Bronchial epithelial cell (primary cell): ENCODE results near the gene NOX5. TPM values are rescaled to one million over a fixed set of nuclear protein-coding genes. Genes with fewer than 3 reads are reported as not detected.

Experiments used
- DNase-seq: peaks from one replicate; pipeline ENCODE4 v3.0.0-alpha.2; 2010; ENCODE audit warnings: low read depth
- FAIRE-seq: peaks from 2 replicates; lab custom pipeline; 2011; peaks lifted over from hg19 to GRCh38; lab: Jason Lieb, UNC
- H3K27me3 ChIP-seq: 2 replicates; pipeline ENCODE4 v1.5.1; 2011; ENCODE audit warnings: low read length; ENCODE audit not compliant: control insufficient read depth, insufficient read depth
- H3K36me3 ChIP-seq: 2 replicates; pipeline ENCODE4 v1.5.1; 2011; ENCODE audit warnings: low read length; ENCODE audit not compliant: control insufficient read depth, insufficient read depth
- H3K4me3 ChIP-seq: 2 replicates; pipeline ENCODE4 v1.5.1; 2011; ENCODE audit warnings: mild to moderate bottlenecking, low read depth, low read length, control low read depth
- CTCF ChIP-seq: IDR thresholded peaks from 2 replicates; pipeline ENCODE4 v1.5.1; 2011; ENCODE audit warnings: mild to moderate bottlenecking, moderate library complexity, low read length, control low read depth, inconsistent platforms; ENCODE audit not compliant: insufficient read depth, severe bottlenecking
- total RNA-seq: library from RNA; depleted of rRNA; stranded (reverse); fragments of >200 nt; gene quantifications from 2 replicates; pipeline ENCODE4 v1.2.1, GENCODE V29; 2014

Gene NOX5
- total RNA-seq, 1 donor from 2014 or later: not detected

GRCh38 chr15:69107025-69107620 lies 92.6 kb downstream of the NOX5 start:
- peaks cover 3% of the 10 kb centered on the region for H3K27me3 ChIP-seq
- H3K4me3 ChIP-seq: no peak overlapping the region
- FAIRE-seq (peak; percentile 70), DNase-seq (peak; percentile 83)
- no peaks in the 10 kb centered on the region for H3K36me3 ChIP-seq
- TF ChIP-seq CTCF: no peak

Other genes with a start within 250 kb of the NOX5 start
- gene ANP32A, start 193.8 kb upstream of the NOX5 start, total RNA-seq: 42.6 and 44.2 TPM in 2 replicates
- gene SPESP1, start 84.2 kb upstream of the NOX5 start, total RNA-seq: 3.8 and 4.2 TPM in 2 replicates
- 43.0 and 46.3 TPM in 2 replicates for gene GLCE, start 145.9 kb downstream of the NOX5 start, total RNA-seq